ENCODE measurements around the gene ATP5PB. TPM values are rescaled to one million over a fixed set of nuclear protein-coding genes. Genes with fewer than 3 reads are reported as not detected.

ATP5PB gene
- total RNA-seq, 1 donor from 2014 or later = 142 TPM

DNA sequence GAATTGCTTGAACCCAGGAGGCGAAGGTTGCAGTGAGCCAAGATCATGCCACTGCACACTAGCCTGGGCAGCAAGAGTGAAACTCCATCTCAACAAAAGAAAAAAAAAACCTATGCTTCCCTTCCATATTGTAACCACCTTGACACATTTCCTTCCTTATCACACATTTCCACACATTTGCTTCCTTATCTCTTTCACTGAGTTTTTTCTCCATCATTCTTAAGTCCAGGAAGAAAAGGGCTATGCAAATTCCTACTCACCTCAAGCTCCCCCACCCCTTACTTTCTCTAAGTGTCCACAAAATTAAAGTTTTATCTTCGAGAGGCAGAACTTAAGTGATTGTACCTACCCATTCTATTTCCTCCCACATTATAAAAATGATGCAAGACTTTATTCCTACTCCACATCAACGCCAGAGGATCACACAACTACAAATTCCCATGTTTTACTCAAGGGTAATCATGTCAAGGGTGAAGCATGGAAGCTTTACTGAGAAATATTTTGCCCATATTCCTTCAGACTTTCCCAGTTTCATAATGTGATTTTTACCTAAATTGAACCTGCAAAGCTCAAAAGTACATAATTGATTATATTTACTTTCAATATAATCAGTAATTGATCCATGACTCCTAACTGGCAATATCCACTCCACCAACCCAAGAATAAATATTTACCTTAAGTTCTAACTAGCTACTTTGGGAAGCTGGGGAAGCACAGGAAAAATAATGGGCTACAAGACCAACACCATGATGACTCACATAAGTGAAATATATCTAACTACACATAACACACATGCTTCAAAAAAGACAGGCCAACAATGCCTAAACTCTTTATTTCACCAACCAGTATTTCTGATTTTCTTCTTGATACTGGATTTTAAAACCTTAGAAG, 9.6 kb upstream of the ATP5PB start:
- Histone ChIP-seq H3K36me3 (peaks cover 0 to 55% of the 10 kb centered on the region in 2 donors), H3K9me3 (no peaks in the 10 kb centered on the region), H3K27ac (no peak overlapping the region), H3K27me3 (no peaks in the 10 kb centered on the region), H3K4me1 (no peaks in the 10 kb centered on the region), H3K4me3 (no peak overlapping the region)
- DNase-seq (ENCODE audit: extremely low spot score in 2 of 2) = no peak
- intact Hi-C loops (cut with DNase I) = no loop called here
- TF ChIP-seq CTCF (IDR thresholded peaks at IDR 0.05) (no peak), POLR2A (IDR thresholded peaks at IDR 0.05) (no peak), POLR2AphosphoS5 (IDR thresholded peaks at IDR 0.05; ENCODE audit: insufficient read depth in 1 of 2, low read depth in 1 of 2) (no peak)

DNA sequence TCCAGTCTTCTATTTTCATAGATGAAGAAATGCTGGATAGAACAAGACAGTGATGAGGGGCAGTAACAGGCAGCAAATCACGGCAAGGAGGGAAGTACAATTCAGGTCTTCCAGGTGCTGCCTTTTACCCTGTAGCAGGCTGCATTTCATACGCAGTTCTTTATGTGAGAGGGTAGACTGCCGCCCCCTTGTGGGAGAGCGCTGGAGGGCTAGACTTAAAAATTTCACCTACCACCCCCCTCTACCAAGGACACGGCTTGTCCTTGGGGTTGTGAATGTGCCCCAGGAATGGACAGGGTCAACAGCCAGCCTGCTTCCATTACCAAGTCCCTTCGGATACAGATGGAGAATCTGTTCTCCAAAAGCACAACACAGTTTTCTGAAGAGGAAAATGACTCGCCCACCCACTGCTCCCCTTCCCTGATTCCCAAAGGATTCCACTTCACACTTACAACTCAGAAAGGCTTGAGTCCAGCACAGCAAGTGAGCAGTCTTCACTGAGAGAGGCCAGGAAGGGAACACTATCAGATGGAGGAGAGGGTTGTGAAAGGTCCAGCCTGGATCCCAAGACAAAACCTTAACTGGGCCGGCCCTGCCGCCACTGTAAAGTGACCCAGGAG, 7.6 kb upstream of the ATP5PB start:
- Histone ChIP-seq H3K4me3 (no peak overlapping the region), H3K9me3 (no peaks in the 10 kb centered on the region), H3K4me1 (peaks cover 3% of the 10 kb centered on the region), H3K36me3 (peaks cover 0 to 71% of the 10 kb centered on the region in 2 donors), H3K27ac (no peak overlapping the region), H3K27me3 (no peaks in the 10 kb centered on the region)
- TF ChIP-seq POLR2AphosphoS5 (IDR thresholded peaks at IDR 0.05; ENCODE audit: insufficient read depth in 1 of 2, low read depth in 1 of 2) (no peak), CTCF (IDR thresholded peaks at IDR 0.05) (peak in 1 of 3 experiments; percentile 14), POLR2A (IDR thresholded peaks at IDR 0.05) (no peak)
- DNase-seq (ENCODE audit: extremely low spot score in 2 of 2) = no peak
- intact Hi-C loops (cut with DNase I) = no loop called here

GRCh38 chr1:111442457-111442856, 6.8 kb upstream of the ATP5PB start:
- H3K4me1 ChIP-seq = peaks cover 11% of the 10 kb centered on the region
- TF ChIP-seq CTCF (IDR thresholded peaks at IDR 0.05) (no peak), POLR2A (IDR thresholded peaks at IDR 0.05) (no peak), POLR2AphosphoS5 (IDR thresholded peaks at IDR 0.05; ENCODE audit: insufficient read depth in 1 of 2, low read depth in 1 of 2) (no peak)
- no peak for DNase-seq (ENCODE audit: extremely low spot score in 2 of 2)
- H3K36me3 ChIP-seq = peaks cover 0 to 71% of the 10 kb centered on the region in 2 donors
- no peaks in the 10 kb centered on the region for H3K27me3 ChIP-seq
- no peak overlapping the region for H3K27ac ChIP-seq
- intact Hi-C loops (cut with DNase I) = no loop called here
- H3K9me3 ChIP-seq = no peaks in the 10 kb centered on the region
- H3K4me3 ChIP-seq = no peak overlapping the region

DNA sequence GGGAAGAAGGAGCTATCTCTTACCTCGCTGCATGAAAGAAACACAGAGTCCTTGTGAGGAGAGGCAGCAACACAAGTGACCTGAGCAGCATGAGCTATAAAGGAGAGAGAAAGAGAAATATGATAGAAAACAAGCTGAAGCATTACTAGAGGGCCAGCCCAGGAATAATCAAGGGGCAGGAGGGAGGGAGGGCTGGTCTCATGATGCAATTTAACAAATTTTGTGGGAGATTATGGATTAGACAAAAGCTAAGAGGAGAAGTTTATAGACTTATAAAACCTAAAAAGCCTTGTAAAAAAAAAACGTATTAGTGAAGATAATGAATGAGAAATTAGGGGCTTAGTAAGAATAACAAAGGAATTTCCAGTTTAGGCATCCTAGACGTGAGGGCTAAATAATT, 5.2 kb upstream of the ATP5PB start:
- H3K4me3 ChIP-seq = no peak overlapping the region
- peaks cover 0 to 69% of the 10 kb centered on the region in 2 donors for H3K36me3 ChIP-seq
- H3K4me1 ChIP-seq = peaks cover 19% of the 10 kb centered on the region
- no peak overlapping the region for H3K27ac ChIP-seq
- TF ChIP-seq POLR2A (IDR thresholded peaks at IDR 0.05) = no peak
- TF ChIP-seq CTCF (IDR thresholded peaks at IDR 0.05) = no peak
- no peak for TF ChIP-seq POLR2AphosphoS5 (IDR thresholded peaks at IDR 0.05; ENCODE audit: insufficient read depth in 1 of 2, low read depth in 1 of 2)
- intact Hi-C loops (cut with DNase I) = no loop called here
- no peaks in the 10 kb centered on the region for H3K9me3 ChIP-seq
- no peaks in the 10 kb centered on the region for H3K27me3 ChIP-seq
- no peak for DNase-seq (ENCODE audit: extremely low spot score in 2 of 2)

DNA sequence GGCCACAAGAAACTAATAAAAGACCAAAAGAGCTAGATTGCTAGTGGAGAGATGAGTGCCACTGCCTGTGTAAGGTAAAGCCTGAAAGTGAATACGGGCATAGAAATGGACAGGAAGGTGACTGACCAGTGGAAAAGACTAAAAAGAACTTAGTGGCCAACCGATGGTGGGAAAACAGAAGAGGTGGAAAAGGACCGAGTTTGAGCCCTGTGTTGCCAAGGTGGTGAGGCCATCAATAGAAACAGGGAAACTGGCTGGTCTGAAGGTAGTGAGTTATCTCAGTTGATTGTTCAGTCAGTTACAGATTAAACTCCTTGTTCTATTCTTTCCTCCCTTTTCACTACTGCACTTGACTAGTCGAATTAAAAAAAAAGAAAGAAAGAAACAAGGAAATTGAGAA, 2.7 kb upstream of the ATP5PB start:
- Histone ChIP-seq H3K36me3 (peaks cover 0 to 46% of the 10 kb centered on the region in 2 donors), H3K27me3 (no peaks in the 10 kb centered on the region), H3K4me1 (peaks cover 38% of the 10 kb centered on the region), H3K4me3 (no peak overlapping the region), H3K9me3 (no peaks in the 10 kb centered on the region), H3K27ac (no peak overlapping the region)
- TF ChIP-seq POLR2AphosphoS5 (IDR thresholded peaks at IDR 0.05; ENCODE audit: insufficient read depth in 1 of 2, low read depth in 1 of 2) (no peak), POLR2A (IDR thresholded peaks at IDR 0.05) (no peak), CTCF (IDR thresholded peaks at IDR 0.05) (no peak)
- DNase-seq (ENCODE audit: extremely low spot score in 2 of 2) = no peak
- intact Hi-C loops (cut with DNase I) = no loop called here

All from vagina (tissue), 2 donors.